ENCODE measurements around the gene GBGT1. TPM values are rescaled to one million over a fixed set of nuclear protein-coding genes. Genes with fewer than 3 reads are reported as not detected.
"Not testable (repeated sequence)": the region's sequence is repeated elsewhere in the genome, so short reads cannot be mapped to it uniquely, and the experiment has no call there.

GBGT1 gene
- total RNA-seq, 2 donors from 2014 or later, result 15.5 to 16.8 TPM

- no peak overlapping the region for H3K27ac ChIP-seq
- no peak for DNase-seq (ENCODE audit: low spot score)
- H3K4me3 ChIP-seq, result no peak overlapping the region
- TF ChIP-seq, protein P1, sequence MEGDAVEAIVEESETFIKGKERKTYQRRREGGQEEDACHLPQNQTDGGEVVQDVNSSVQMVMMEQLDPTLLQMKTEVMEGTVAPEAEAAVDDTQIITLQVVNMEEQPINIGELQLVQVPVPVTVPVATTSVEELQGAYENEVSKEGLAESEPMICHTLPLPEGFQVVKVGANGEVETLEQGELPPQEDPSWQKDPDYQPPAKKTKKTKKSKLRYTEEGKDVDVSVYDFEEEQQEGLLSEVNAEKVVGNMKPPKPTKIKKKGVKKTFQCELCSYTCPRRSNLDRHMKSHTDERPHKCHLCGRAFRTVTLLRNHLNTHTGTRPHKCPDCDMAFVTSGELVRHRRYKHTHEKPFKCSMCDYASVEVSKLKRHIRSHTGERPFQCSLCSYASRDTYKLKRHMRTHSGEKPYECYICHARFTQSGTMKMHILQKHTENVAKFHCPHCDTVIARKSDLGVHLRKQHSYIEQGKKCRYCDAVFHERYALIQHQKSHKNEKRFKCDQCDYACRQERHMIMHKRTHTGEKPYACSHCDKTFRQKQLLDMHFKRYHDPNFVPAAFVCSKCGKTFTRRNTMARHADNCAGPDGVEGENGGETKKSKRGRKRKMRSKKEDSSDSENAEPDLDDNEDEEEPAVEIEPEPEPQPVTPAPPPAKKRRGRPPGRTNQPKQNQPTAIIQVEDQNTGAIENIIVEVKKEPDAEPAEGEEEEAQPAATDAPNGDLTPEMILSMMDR (IDR thresholded peaks at IDR 0.05), result no peak
- H3K4me1 ChIP-seq, result peaks cover 0 to 7% of the 10 kb centered on the region in 2 donors
- H3K27me3 ChIP-seq, result no peaks in the 10 kb centered on the region
- no peaks in the 10 kb centered on the region for H3K9me3 ChIP-seq
- no peaks in the 10 kb centered on the region for H3K36me3 ChIP-seq
These were observed 17.8 kb upstream of the GBGT1 start for GRCh38 chr9:133181561-133181960.

DNA sequence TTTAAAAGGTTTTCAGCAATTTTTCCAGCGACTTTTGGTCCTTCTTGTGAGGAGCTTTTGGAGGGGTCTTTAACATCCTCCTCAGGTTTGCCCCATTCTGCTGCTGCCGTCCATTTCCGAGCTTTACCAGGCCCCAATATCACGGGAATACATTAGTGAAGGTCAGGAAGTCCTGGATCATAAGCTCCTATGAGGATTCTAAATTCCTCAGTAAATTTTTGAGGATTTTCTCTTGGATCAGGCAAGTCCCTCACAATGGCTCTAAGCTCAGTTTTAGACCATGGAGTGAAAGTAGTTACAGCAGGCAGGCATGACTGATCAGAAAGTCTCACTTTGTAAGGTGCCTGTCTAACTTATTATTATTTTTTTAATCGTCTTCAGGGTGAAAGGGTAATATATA, 17.2 kb upstream of the GBGT1 start:
- no peaks in the 10 kb centered on the region for H3K36me3 ChIP-seq
- TF ChIP-seq, protein P1 (IDR thresholded peaks at IDR 0.05), result no peak
- H3K4me3 ChIP-seq, result no peak overlapping the region
- no peaks in the 10 kb centered on the region for H3K27me3 ChIP-seq
- H3K9me3 ChIP-seq, result no peaks in the 10 kb centered on the region
- DNase-seq (ENCODE audit: low spot score), result no peak
- H3K4me1 ChIP-seq, result peaks cover 0 to 5% of the 10 kb centered on the region in 2 donors
- H3K27ac ChIP-seq, result no peak overlapping the region

GRCh38 chr9:133173056-133173455, 9.3 kb upstream of the GBGT1 start:
- Histone ChIP-seq H3K36me3 (no peaks in the 10 kb centered on the region), H3K4me1 (no peaks in the 10 kb centered on the region), H3K4me3 (no peak overlapping the region), H3K27ac (no peak overlapping the region), H3K27me3 (no peaks in the 10 kb centered on the region), H3K9me3 (no peaks in the 10 kb centered on the region)
- DNase-seq (ENCODE audit: low spot score), result no peak
- TF ChIP-seq, protein P1 (IDR thresholded peaks at IDR 0.05), result no peak

GRCh38 chr9:133171161-133171961, 7.6 kb upstream of the GBGT1 start:
- Histone ChIP-seq H3K36me3 (no peaks in the 10 kb centered on the region), H3K27ac (no peak overlapping the region), H3K27me3 (no peaks in the 10 kb centered on the region), H3K4me1 (no peaks in the 10 kb centered on the region), H3K4me3 (no peak overlapping the region), H3K9me3 (no peaks in the 10 kb centered on the region)
- TF ChIP-seq, protein P1 (IDR thresholded peaks at IDR 0.05), result no peak
- DNase-seq (ENCODE audit: low spot score), result no peak

DNA sequence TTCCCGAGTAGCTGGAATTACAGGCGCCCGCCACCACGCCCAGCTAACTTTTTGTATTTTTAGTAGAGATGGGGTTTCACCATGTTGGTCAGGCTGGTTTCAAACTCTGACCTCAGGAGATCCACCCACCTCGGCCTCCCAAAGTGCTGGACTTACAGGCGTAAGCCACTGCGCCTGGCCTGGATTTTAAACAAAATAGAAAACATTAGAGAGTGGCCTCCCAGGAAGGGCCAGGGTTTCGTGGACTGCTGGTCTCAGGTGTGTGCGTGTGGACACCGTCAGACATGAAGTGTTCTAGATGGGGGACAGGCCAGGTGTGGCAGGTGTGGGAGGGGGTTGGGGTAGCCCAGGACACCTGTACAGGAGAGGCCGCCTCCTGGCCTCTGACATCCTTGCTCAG, 7.0 kb upstream of the GBGT1 start:
- Histone ChIP-seq H3K36me3 (no peaks in the 10 kb centered on the region), H3K4me3 (no peak overlapping the region), H3K27ac (no peak overlapping the region), H3K27me3 (no peaks in the 10 kb centered on the region), H3K9me3 (no peaks in the 10 kb centered on the region), H3K4me1 (no peaks in the 10 kb centered on the region)
- TF ChIP-seq, protein P1 (IDR thresholded peaks at IDR 0.05), result no peak
- no peak for DNase-seq (ENCODE audit: low spot score)

DNA sequence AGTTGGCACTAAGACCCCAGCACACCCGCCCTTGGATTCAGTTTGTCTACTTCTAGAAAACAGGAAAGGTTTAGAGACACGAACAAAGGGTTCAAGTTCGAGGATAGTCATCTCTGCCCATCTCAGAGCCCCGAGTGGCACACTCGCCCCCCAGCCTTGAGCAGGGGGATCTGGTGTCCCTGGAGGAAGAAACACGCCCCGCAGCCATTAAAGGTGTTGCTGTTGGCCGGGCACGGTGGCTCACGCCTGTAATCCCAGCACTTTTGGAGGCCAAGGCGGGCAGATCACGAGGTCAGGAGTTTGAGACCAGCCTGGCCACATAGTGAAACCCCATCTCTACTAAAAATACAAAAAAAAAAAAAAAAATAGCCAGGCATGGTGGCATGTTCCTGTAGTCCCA, 6.0 kb upstream of the GBGT1 start:
- H3K36me3 ChIP-seq; H3K9me3 ChIP-seq; H3K27me3 ChIP-seq; DNase-seq (ENCODE audit: low spot score); H3K4me3 ChIP-seq; H3K4me1 ChIP-seq; H3K27ac ChIP-seq: not testable (repeated sequence)
